H9 (cell line): ENCODE results near the gene MED27. TPM values are rescaled to one million over a fixed set of nuclear protein-coding genes. Genes with fewer than 3 reads are reported as not detected.

ENCODE experiments used
- DNase-seq: peaks from one replicate; pipeline ENCODE4 v3.0.0-alpha.2; 2017
- H2AFZ ChIP-seq: one replicate; pipeline ENCODE4 v1.6.1; 2013; ENCODE audit warnings: mild to moderate bottlenecking, low read length, control low read depth, moderate library complexity
- H2AK5ac ChIP-seq: 2 replicates; pipeline ENCODE4 v1.6.1; 2013; ENCODE audit warnings: low read length, control low read depth, mixed read lengths; ENCODE audit not compliant: insufficient read length
- H2BK120ac ChIP-seq: one replicate; pipeline ENCODE4 v1.6.1; 2013; ENCODE audit warnings: low read depth, mild to moderate bottlenecking, low read length, control low read depth, inconsistent platforms; ENCODE audit not compliant: poor library complexity, severe bottlenecking
- H2BK12ac ChIP-seq: 2 replicates; pipeline ENCODE4 v1.6.1; 2013; ENCODE audit warnings: low read length, control low read depth, mixed read lengths, low read depth; ENCODE audit not compliant: insufficient read length
- H2BK15ac ChIP-seq: 2 replicates; pipeline ENCODE4 v1.6.1; 2013; ENCODE audit warnings: low read depth, low read length, control low read depth
- H2BK20ac ChIP-seq: one replicate; pipeline ENCODE4 v1.6.1; 2013; ENCODE audit warnings: low read depth, mild to moderate bottlenecking, low read length, control low read depth, inconsistent platforms; ENCODE audit not compliant: poor library complexity, severe bottlenecking
- H2BK5ac ChIP-seq: 2 replicates; pipeline ENCODE4 v1.6.1; 2013; ENCODE audit warnings: low read length, control low read depth, mixed read lengths; ENCODE audit not compliant: insufficient read length
- H3K14ac ChIP-seq: 2 replicates; pipeline ENCODE4 v1.6.1; 2013; ENCODE audit warnings: low read length, control low read depth; ENCODE audit not compliant: insufficient read depth
- H3K18ac ChIP-seq: 2 replicates; pipeline ENCODE4 v1.6.1; 2013; ENCODE audit warnings: low read depth, mild to moderate bottlenecking, mixed read lengths, low read length, control low read depth; ENCODE audit not compliant: insufficient read length
- H3K23ac ChIP-seq: 2 replicates; pipeline ENCODE4 v1.6.1; 2013; ENCODE audit warnings: low read length, control low read depth, mixed read lengths, low read depth; ENCODE audit not compliant: insufficient read length
- H3K23me2 ChIP-seq: 2 replicates; pipeline ENCODE4 v1.6.1; 2013; ENCODE audit warnings: low read depth, mild to moderate bottlenecking, mixed read lengths, low read length, control low read depth; ENCODE audit not compliant: insufficient read length, poor library complexity, severe bottlenecking
- H3K27ac ChIP-seq: 2 replicates; pipeline ENCODE4 v1.5.1; 2013; ENCODE audit warnings: low read length, control low read depth, mixed read lengths, low read depth; ENCODE audit not compliant: insufficient read length
- H3K27me3 ChIP-seq: 2 replicates; pipeline ENCODE4 v1.6.1; 2013; ENCODE audit warnings: low read length, control low read depth, inconsistent platforms; ENCODE audit not compliant: insufficient read depth
- H3K4ac ChIP-seq: 2 replicates; pipeline ENCODE4 v1.6.1; 2013; ENCODE audit warnings: low read depth, mild to moderate bottlenecking, control low read depth, inconsistent platforms, low read length, moderate library complexity
- H3K4me1 ChIP-seq: 2 replicates; pipeline ENCODE4 v1.6.1; 2013; ENCODE audit warnings: low read length, control low read depth, inconsistent platforms; ENCODE audit not compliant: insufficient read depth
- H3K4me2 ChIP-seq: 2 replicates; pipeline ENCODE4 v1.6.1; 2013; ENCODE audit warnings: low read length, control low read depth, mixed read lengths; ENCODE audit not compliant: insufficient read length, insufficient read depth
- H3K56ac ChIP-seq: 2 replicates; pipeline ENCODE4 v1.6.1; 2013; ENCODE audit warnings: low read depth, mild to moderate bottlenecking, mixed read lengths, low read length, control low read depth; ENCODE audit not compliant: insufficient read length
- H3K79me1 ChIP-seq: 2 replicates; pipeline ENCODE4 v1.6.1; 2013; ENCODE audit warnings: low read depth, mild to moderate bottlenecking, moderate library complexity, low read length, control low read depth, inconsistent platforms; ENCODE audit not compliant: insufficient read depth, poor library complexity, severe bottlenecking
- H3K79me2 ChIP-seq: 2 replicates; pipeline ENCODE4 v1.6.1; 2013; ENCODE audit warnings: low read length, control low read depth, inconsistent platforms; ENCODE audit not compliant: insufficient read depth
- H3K9ac ChIP-seq: 2 replicates; pipeline ENCODE4 v1.6.1; 2013; ENCODE audit warnings: low read length, control low read depth, mixed read lengths; ENCODE audit not compliant: insufficient read length; ENCODE audit errors: extremely low read depth
- H3K9me3 ChIP-seq: one replicate; pipeline ENCODE4 v1.6.1; 2013; ENCODE audit warnings: low read depth, low read length, inconsistent platforms; ENCODE audit not compliant: control insufficient read depth
- H3T11ph ChIP-seq: one replicate; pipeline ENCODE4 v1.6.1; 2013; ENCODE audit warnings: mild to moderate bottlenecking, low read length, control low read depth, inconsistent platforms
- H4K20me1 ChIP-seq: one replicate; pipeline ENCODE4 v1.6.1; 2013; ENCODE audit not compliant: control insufficient read depth, insufficient read length, insufficient read depth
- H4K5ac ChIP-seq: 2 replicates; pipeline ENCODE4 v1.6.1; 2013; ENCODE audit warnings: low read depth, mild to moderate bottlenecking, mixed read lengths, low read length, control low read depth; ENCODE audit not compliant: insufficient read length
- H4K8ac ChIP-seq: replicated peaks from 2 replicates; pipeline ENCODE4 v1.6.1; 2013; ENCODE audit warnings: low read length, control low read depth, mixed read lengths, low read depth; ENCODE audit not compliant: insufficient read length
- H4K91ac ChIP-seq: 2 replicates; pipeline ENCODE4 v1.6.1; 2013; ENCODE audit warnings: low read depth, mild to moderate bottlenecking, moderate library complexity, mixed read lengths, low read length, control low read depth; ENCODE audit not compliant: insufficient read length
- H3K27ac Mint-ChIP-seq, 3 experiments: 2 replicates in 2 of 3; 3 replicates in 1 of 3; pipeline ENCODE4 v1.8.0; 2020 to 2021; ENCODE audit warnings: mixed read lengths in 3 of 3, mild to moderate bottlenecking in 1 of 3, moderate library complexity in 1 of 3
- H3K27me3 Mint-ChIP-seq: 2 replicates; pipeline ENCODE4 v1.8.0; 2021; ENCODE audit warnings: low read depth, mild to moderate bottlenecking, moderate library complexity, mixed read lengths
- H3K36me3 Mint-ChIP-seq, 3 experiments: 2 replicates in 2 of 3; 3 replicates in 1 of 3; pipeline ENCODE4 v1.8.0; 2020 to 2021; ENCODE audit warnings: low read depth in 3 of 3, mixed read lengths in 3 of 3; ENCODE audit not compliant: insufficient read depth in 1 of 3
- H3K4me1 Mint-ChIP-seq, 2 experiments: 2 replicates each; pipeline ENCODE4 v1.8.0; 2020; ENCODE audit warnings: mixed read lengths in 2 of 2
- H3K4me3 Mint-ChIP-seq, 2 experiments: 2 replicates in 1 of 2; 3 replicates in 1 of 2; pipeline ENCODE4 v1.8.0; 2020 to 2021; ENCODE audit warnings: mild to moderate bottlenecking in 2 of 2, mixed read lengths in 2 of 2, moderate library complexity in 1 of 2
- H3K9me3 Mint-ChIP-seq, 2 experiments: 2 replicates in 1 of 2; 3 replicates in 1 of 2; pipeline ENCODE4 v1.8.0; 2020; ENCODE audit warnings: mild to moderate bottlenecking in 2 of 2, mixed read lengths in 2 of 2, moderate library complexity in 1 of 2
- WGBS: extraction: QIAGEN DNeasy Blood & Tissue Kit; methylation state at CpG from one replicate; pipeline ENCODE4 v1.1.7; 2013; ENCODE audit warnings: missing lambda C conversion rate, low lambda C conversion rate, mixed read lengths; ENCODE audit not compliant: insufficient read length; ENCODE audit errors: extremely low coverage; 5-methylcytosine and 5-hydroxymethylcytosine counted together
- total RNA-seq: library from RNA; stranded (reverse); gene quantifications from 2 replicates; pipeline ENCODE4 v1.2.1, GENCODE V29; 2021
- TF ChIP-seq, protein P1 (sequence below): fragments of 200-600 bp; sonication (generic); conservative IDR thresholded peaks from 3 replicates; pipeline ENCODE4 v1.8.0; 2021; ENCODE audit warnings: antibody characterized with exemption, mild to moderate bottlenecking

The MED27 gene
- total RNA-seq, 1 experiment from 2014 or later, result 33.5 TPM

GRCh38 chr9:132117694-132118093, 38.0 kb upstream of the MED27 start:
- no CpG with 5 or more reads among the region's 3 CpGs for WGBS
- TF ChIP-seq, protein P1, sequence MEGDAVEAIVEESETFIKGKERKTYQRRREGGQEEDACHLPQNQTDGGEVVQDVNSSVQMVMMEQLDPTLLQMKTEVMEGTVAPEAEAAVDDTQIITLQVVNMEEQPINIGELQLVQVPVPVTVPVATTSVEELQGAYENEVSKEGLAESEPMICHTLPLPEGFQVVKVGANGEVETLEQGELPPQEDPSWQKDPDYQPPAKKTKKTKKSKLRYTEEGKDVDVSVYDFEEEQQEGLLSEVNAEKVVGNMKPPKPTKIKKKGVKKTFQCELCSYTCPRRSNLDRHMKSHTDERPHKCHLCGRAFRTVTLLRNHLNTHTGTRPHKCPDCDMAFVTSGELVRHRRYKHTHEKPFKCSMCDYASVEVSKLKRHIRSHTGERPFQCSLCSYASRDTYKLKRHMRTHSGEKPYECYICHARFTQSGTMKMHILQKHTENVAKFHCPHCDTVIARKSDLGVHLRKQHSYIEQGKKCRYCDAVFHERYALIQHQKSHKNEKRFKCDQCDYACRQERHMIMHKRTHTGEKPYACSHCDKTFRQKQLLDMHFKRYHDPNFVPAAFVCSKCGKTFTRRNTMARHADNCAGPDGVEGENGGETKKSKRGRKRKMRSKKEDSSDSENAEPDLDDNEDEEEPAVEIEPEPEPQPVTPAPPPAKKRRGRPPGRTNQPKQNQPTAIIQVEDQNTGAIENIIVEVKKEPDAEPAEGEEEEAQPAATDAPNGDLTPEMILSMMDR, result no peak
- no peaks in the 10 kb centered on the region for H3K79me2 ChIP-seq
- no peak overlapping the region for H3K56ac ChIP-seq
- no peak overlapping the region for H3K27ac ChIP-seq
- H3K18ac ChIP-seq, result no peak overlapping the region
- H3K27me3 ChIP-seq, result no peaks in the 10 kb centered on the region
- H3K4ac ChIP-seq, result no peak overlapping the region
- peaks cover 5% of the 10 kb centered on the region; the same call in 1 of the 2 replicates for H3K4me1 ChIP-seq
- H3K23ac ChIP-seq, result no peak overlapping the region
- H4K91ac ChIP-seq, result no peak overlapping the region
- Mint-ChIP-seq H3K4me1 (peaks cover 14 to 16% of the 10 kb centered on the region in 2 experiments), H3K9me3 (no peaks in the 10 kb centered on the region; a peak in 1 of 5 replicates), H3K27ac (no peak overlapping the region), H3K36me3 (no peaks in the 10 kb centered on the region), H3K4me3 (no peak overlapping the region), H3K27me3 (peaks cover 54% of the 10 kb centered on the region)
- no peak overlapping the region for H2AK5ac ChIP-seq
- no peak overlapping the region for H4K8ac ChIP-seq
- no peaks in the 10 kb centered on the region for H3K79me1 ChIP-seq
- H4K5ac ChIP-seq, result no peak overlapping the region
- H3K14ac ChIP-seq, result no peak overlapping the region
- H2BK120ac ChIP-seq, result no peak overlapping the region
- H2BK20ac ChIP-seq, result no peak overlapping the region
- no peaks in the 10 kb centered on the region for H3K9me3 ChIP-seq
- no peak overlapping the region for H3K9ac ChIP-seq
- H3K23me2 ChIP-seq, result no peaks in the 10 kb centered on the region
- no peak overlapping the region for H2BK5ac ChIP-seq
- DNase-seq, result no peak
- H2AFZ ChIP-seq, result no peak overlapping the region
- no peak overlapping the region for H2BK15ac ChIP-seq
- H3K4me2 ChIP-seq, result no peak overlapping the region
- no peak overlapping the region for H3T11ph ChIP-seq
- no peak overlapping the region for H2BK12ac ChIP-seq
- no peaks in the 10 kb centered on the region for H4K20me1 ChIP-seq
